K562 (cell line): ENCODE measurements around the gene SLC26A5. TPM values are rescaled to one million over a fixed set of nuclear protein-coding genes. Genes with fewer than 3 reads are reported as not detected.
A peak's percentile ranks its signal among the peaks of the same experiment; 100 is the strongest.

Source experiments
- ATF1 ChIP-seq, 2 experiments: fragments of 450-650 bp in 1 of 2; IDR thresholded peaks; 2 replicates each; pipeline ENCODE4 v1.6.1; 2016; ENCODE audit warnings: missing compliant biosample characterization in 1 of 2, missing genetic modification characterization in 1 of 2
- CBFA2T2 ChIP-seq: fragments of 450-650 bp; conservative IDR thresholded peaks from 2 replicates; pipeline ENCODE4 v1.6.1; 2017; ENCODE audit warnings: mild to moderate bottlenecking
- CBX1 ChIP-seq: sonication (generic); IDR thresholded peaks from 2 replicates; pipeline ENCODE4 v1.6.1; 2016; ENCODE audit warnings: antibody characterized with exemption, low read depth, mild to moderate bottlenecking
- ETV5 ChIP-seq: sonication (generic); formaldehyde crosslinking; IDR thresholded peaks from 2 replicates; pipeline ENCODE4 v1.4.0; 2020; ENCODE audit warnings: low read depth, mild to moderate bottlenecking, missing genetic modification reagents
- GTF2A2 ChIP-seq: IDR thresholded peaks from 2 replicates; pipeline ENCODE4 v1.6.1; 2016; ENCODE audit warnings: mild to moderate bottlenecking, missing genetic modification characterization, missing compliant biosample characterization
- HCFC1 ChIP-seq: IDR thresholded peaks from 2 replicates; pipeline ENCODE4 v1.6.1; 2012; ENCODE audit warnings: low read depth, low read length, improper control_type of control experiment
- HMBOX1 ChIP-seq: sonication (generic); IDR thresholded peaks from 2 replicates; pipeline ENCODE4 v1.6.1; 2016
- HNRNPH1 ChIP-seq: fragments of 200-400 bp; formaldehyde crosslinking; optimal IDR thresholded peaks from 2 replicates; pipeline ENCODE3; 2017; ENCODE audit warnings: low read depth, mild to moderate bottlenecking, low read length, moderate library complexity
- HNRNPLL ChIP-seq: fragments of 200-400 bp; formaldehyde crosslinking; IDR thresholded peaks from 2 replicates; pipeline ENCODE4 v1.6.1; 2017; ENCODE audit warnings: low read length, low read depth, mild to moderate bottlenecking; ENCODE audit not compliant: poor library complexity, severe bottlenecking
- MTA3 ChIP-seq: fragments of 450-650 bp; formaldehyde crosslinking; IDR thresholded peaks from 2 replicates; pipeline ENCODE4 v1.6.1; 2017; ENCODE audit warnings: mild to moderate bottlenecking, borderline replicate concordance
- MXI1 ChIP-seq: IDR thresholded peaks from 2 replicates; pipeline ENCODE4 v1.6.1; 2011; ENCODE audit warnings: low read depth, mild to moderate bottlenecking, improper control_type of control experiment, low read length
- RAD51 ChIP-seq: fragments of 450-650 bp; IDR thresholded peaks from 2 replicates; pipeline ENCODE4 v1.7.1; 2016; ENCODE audit warnings: low read depth, mild to moderate bottlenecking, borderline replicate concordance
- RBM15 ChIP-seq: fragments of 200-400 bp; formaldehyde crosslinking; IDR thresholded peaks from 2 replicates; pipeline ENCODE4 v1.6.1; 2018; ENCODE audit warnings: mild to moderate bottlenecking, low read length, moderate library complexity; ENCODE audit not compliant: insufficient read depth
- RBM17 ChIP-seq: fragments of 200-400 bp; formaldehyde crosslinking; IDR thresholded peaks from 2 replicates; pipeline ENCODE4 v1.6.1; 2017; ENCODE audit warnings: low read depth, mild to moderate bottlenecking, low read length, borderline replicate concordance
- SAFB ChIP-seq: fragments of 200-400 bp; formaldehyde crosslinking; IDR thresholded peaks from 2 replicates; pipeline ENCODE4 v1.6.1; 2017; ENCODE audit warnings: low read depth, low read length, borderline replicate concordance
- STAG1 ChIP-seq: sonication (generic); formaldehyde crosslinking; IDR thresholded peaks from 2 replicates; pipeline ENCODE4 v1.5.0; 2020; ENCODE audit warnings: missing genetic modification reagents, borderline replicate concordance
- TEAD1 ChIP-seq, 2 experiments: fragments of 450-650 bp in 1 of 2; sonication (generic) in 1 of 2; formaldehyde crosslinking; IDR thresholded peaks; 2 replicates each; pipeline versions ENCODE4 v1.4.0 to v1.8.0; 2020 to 2022; ENCODE audit warnings: mild to moderate bottlenecking in 2 of 2, missing genetic modification reagents in 1 of 2
- USF2 ChIP-seq: sonication (generic); formaldehyde crosslinking; IDR thresholded peaks from 2 replicates; pipeline ENCODE4 v1.5.0; 2020; ENCODE audit warnings: missing genetic modification reagents
- ZNF124 ChIP-seq: sonication (generic); formaldehyde crosslinking; IDR thresholded peaks from 2 replicates; pipeline ENCODE4 v1.8.1; 2022; ENCODE audit warnings: missing genetic modification reagents
- ZNF445 ChIP-seq: fragments of 250-450 bp; sonication (Bioruptor Pico); IDR thresholded peaks from 2 replicates; pipeline ENCODE4 v1.4.0; 2020; ENCODE audit warnings: low read depth, mild to moderate bottlenecking, moderate library complexity
- ZNF507 ChIP-seq: conservative IDR thresholded peaks from 2 replicates; pipeline ENCODE4 v1.6.1; 2017; ENCODE audit warnings: missing genetic modification characterization, missing compliant biosample characterization
- ZNF79 ChIP-seq: fragments of 250-450 bp; sonication (Bioruptor Pico); IDR thresholded peaks from 2 replicates; pipeline ENCODE4 v1.4.0; 2020; ENCODE audit warnings: low read depth, mild to moderate bottlenecking, moderate library complexity
- ZNF830 ChIP-seq: fragments of 250-450 bp; sonication (Bioruptor Pico); IDR thresholded peaks from 2 replicates; pipeline ENCODE4 v1.5.0; 2021; ENCODE audit warnings: mild to moderate bottlenecking
- polyA plus RNA-seq, 8 experiments: library from polyadenylated mRNA; depleted of rRNA in 4 of 8; stranded (reverse) in 5 of 8; unstranded in 3 of 8; fragments of >200 nt; fragmentation: Nextera tagmentation in 2 of 8; fragmentation: Illumina TruSeq in 1 of 8; extraction: Ambion mirVana in 2 of 8; extraction: Trizol in 1 of 8; gene quantifications; 2 replicates each; pipeline versions ENCODE4 v1.2.1 to v1.2.3, GENCODE V29; 2011 to 2014; ENCODE audit warnings: inconsistent platforms in 1 of 8, missing spikeins in 1 of 8
- total RNA-seq, 7 experiments: library from RNA; depleted of rRNA in 6 of 7; stranded (reverse); fragments of >200 nt in 6 of 7; fragmentation: Illumina TruSeq in 2 of 7; extraction: Trizol in 2 of 7; gene quantifications; 2 replicates each; pipeline versions ENCODE4 v1.2.1 to v1.2.3, GENCODE V29; 2011 to 2021; ENCODE audit warnings: low replicate concordance in 1 of 7
- TF ChIP-seq, protein P1 (sequence below): fragments of 450-650 bp; IDR thresholded peaks from 2 replicates; pipeline ENCODE4 v1.6.1; 2018; ENCODE audit not compliant: partially characterized antibody

SLC26A5 gene
- total and polyA plus RNA-seq, 9 of the 15 experiments (the other 6 are each of a cell fraction or from before 2014, with no cell fraction given), result not detected

DNA sequence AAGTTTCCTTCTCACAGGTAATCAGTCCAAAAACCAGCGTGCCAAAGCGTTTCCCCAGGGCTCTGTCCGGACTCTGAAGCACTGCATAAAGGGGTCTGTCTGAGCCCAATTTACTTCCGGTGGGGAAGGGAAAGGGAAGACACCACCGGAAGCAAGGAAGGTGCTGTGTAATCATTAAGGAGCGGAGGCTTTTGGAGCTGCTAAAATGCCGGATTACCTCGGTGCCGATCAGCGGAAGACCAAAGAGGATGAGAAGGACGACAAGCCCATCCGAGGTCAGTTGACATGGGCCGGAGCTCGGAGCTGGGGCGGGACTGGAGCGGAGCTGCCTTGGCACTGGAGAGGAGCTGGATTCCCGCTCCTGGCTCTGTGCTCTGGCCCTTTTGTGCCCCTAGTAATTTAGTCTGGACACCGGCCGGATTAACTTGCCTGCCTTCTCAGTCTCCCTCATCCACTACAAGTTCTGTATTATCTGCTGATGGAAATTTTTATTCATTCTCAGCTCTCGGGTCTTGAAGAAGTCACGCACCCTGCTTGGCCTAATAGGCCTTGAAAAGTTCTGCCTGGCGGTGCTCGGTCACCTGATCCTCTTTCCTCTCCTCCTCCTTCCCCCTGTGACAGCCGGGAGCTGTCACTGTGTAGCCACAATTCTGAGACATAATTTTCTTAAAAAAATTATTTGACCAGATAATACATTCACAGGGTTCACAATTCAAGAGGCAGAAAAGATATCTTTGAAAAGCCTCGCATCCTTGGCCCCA lies 98.3 kb downstream of the SLC26A5 start, which contains the start of gene PSMC2 (continued):
- no peak for TF ChIP-seq ZNF79 (CRISPR knock-in tag)
- peak; percentile 81 for TF ChIP-seq RAD51
- TF ChIP-seq, protein P1, sequence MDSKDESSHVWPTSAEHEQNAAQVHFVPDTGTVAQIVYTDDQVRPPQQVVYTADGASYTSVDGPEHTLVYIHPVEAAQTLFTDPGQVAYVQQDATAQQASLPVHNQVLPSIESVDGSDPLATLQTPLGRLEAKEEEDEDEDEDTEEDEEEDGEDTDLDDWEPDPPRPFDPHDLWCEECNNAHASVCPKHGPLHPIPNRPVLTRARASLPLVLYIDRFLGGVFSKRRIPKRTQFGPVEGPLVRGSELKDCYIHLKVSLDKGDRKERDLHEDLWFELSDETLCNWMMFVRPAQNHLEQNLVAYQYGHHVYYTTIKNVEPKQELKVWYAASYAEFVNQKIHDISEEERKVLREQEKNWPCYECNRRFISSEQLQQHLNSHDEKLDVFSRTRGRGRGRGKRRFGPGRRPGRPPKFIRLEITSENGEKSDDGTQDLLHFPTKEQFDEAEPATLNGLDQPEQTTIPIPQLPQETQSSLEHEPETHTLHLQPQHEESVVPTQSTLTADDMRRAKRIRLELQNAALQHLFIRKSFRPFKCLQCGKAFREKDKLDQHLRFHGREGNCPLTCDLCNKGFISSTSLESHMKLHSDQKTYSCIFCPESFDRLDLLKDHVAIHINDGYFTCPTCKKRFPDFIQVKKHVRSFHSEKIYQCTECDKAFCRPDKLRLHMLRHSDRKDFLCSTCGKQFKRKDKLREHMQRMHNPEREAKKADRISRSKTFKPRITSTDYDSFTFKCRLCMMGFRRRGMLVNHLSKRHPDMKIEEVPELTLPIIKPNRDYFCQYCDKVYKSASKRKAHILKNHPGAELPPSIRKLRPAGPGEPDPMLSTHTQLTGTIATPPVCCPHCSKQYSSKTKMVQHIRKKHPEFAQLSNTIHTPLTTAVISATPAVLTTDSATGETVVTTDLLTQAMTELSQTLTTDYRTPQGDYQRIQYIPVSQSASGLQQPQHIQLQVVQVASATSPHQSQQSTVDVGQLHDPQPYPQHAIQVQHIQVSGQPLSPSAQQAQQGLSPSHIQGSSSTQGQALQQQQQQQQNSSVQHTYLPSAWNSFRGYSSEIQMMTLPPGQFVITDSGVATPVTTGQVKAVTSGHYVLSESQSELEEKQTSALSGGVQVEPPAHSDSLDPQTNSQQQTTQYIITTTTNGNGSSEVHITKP, result peak; percentile 75
- no peak for TF ChIP-seq ZNF830 (CRISPR knock-in tag)
- TF ChIP-seq USF2, result peak; percentile 82
- no peak for TF ChIP-seq RBM17
- TF ChIP-seq TEAD1 (CRISPR knock-in tag; IDR thresholded peaks at IDR 0.05), result peak in 1 of 2 experiments; percentile 59; a peak in 1 of 4 replicates
- no peak; the same call in 1 of the 2 replicates for TF ChIP-seq CBFA2T2
- no peak for TF ChIP-seq ZNF124 (CRISPR knock-in tag)
- peak; percentile 73; the same call in 1 of the 2 replicates for TF ChIP-seq MTA3
- no peak for TF ChIP-seq STAG1 (CRISPR knock-in tag)
- peak; percentile 36; the same call in 1 of the 2 replicates for TF ChIP-seq MXI1
- no peak for TF ChIP-seq SAFB
- TF ChIP-seq ATF1 (CRISPR knock-in tag; IDR thresholded peaks at IDR 0.05), result no peak
- peak; percentile 64 for TF ChIP-seq ATF1 (tag; IDR thresholded peaks at IDR 0.05)
- TF ChIP-seq HNRNPLL, result no peak
- peak; percentile 88 for TF ChIP-seq ETV5 (CRISPR knock-in tag)
- no peak; the same call in 1 of the 2 replicates for TF ChIP-seq CBX1
- no peak for TF ChIP-seq RBM15
- TF ChIP-seq HNRNPH1, result no peak
- TF ChIP-seq GTF2A2 (tag), result no peak
- peak; percentile 28; the same call in 1 of the 2 replicates for TF ChIP-seq HMBOX1
- no peak for TF ChIP-seq ZNF445 (CRISPR knock-in tag)
- TF ChIP-seq HCFC1, result peak; percentile 69
- no peak for TF ChIP-seq ZNF507 (tag)
